GM12801 (cell line): ENCODE results near the gene CRLF1.

Source experiments
- TF ChIP-seq, protein P1 (sequence below): IDR thresholded peaks from one replicate; pipeline ENCODE4 v1.5.1; 2011; ENCODE audit warnings: control low read depth; ENCODE audit not compliant: insufficient read length; ENCODE audit errors: extremely low read depth

CRLF1 gene

GRCh38 chr19:18601875-18602274 lies 4.7 kb downstream of the CRLF1 start:
- TF ChIP-seq, protein P1, sequence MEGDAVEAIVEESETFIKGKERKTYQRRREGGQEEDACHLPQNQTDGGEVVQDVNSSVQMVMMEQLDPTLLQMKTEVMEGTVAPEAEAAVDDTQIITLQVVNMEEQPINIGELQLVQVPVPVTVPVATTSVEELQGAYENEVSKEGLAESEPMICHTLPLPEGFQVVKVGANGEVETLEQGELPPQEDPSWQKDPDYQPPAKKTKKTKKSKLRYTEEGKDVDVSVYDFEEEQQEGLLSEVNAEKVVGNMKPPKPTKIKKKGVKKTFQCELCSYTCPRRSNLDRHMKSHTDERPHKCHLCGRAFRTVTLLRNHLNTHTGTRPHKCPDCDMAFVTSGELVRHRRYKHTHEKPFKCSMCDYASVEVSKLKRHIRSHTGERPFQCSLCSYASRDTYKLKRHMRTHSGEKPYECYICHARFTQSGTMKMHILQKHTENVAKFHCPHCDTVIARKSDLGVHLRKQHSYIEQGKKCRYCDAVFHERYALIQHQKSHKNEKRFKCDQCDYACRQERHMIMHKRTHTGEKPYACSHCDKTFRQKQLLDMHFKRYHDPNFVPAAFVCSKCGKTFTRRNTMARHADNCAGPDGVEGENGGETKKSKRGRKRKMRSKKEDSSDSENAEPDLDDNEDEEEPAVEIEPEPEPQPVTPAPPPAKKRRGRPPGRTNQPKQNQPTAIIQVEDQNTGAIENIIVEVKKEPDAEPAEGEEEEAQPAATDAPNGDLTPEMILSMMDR, result no peak

GRCh38 chr19:18599485-18599884 lies 7.1 kb downstream of the CRLF1 start:
- TF ChIP-seq, protein P1, result no peak

DNA sequence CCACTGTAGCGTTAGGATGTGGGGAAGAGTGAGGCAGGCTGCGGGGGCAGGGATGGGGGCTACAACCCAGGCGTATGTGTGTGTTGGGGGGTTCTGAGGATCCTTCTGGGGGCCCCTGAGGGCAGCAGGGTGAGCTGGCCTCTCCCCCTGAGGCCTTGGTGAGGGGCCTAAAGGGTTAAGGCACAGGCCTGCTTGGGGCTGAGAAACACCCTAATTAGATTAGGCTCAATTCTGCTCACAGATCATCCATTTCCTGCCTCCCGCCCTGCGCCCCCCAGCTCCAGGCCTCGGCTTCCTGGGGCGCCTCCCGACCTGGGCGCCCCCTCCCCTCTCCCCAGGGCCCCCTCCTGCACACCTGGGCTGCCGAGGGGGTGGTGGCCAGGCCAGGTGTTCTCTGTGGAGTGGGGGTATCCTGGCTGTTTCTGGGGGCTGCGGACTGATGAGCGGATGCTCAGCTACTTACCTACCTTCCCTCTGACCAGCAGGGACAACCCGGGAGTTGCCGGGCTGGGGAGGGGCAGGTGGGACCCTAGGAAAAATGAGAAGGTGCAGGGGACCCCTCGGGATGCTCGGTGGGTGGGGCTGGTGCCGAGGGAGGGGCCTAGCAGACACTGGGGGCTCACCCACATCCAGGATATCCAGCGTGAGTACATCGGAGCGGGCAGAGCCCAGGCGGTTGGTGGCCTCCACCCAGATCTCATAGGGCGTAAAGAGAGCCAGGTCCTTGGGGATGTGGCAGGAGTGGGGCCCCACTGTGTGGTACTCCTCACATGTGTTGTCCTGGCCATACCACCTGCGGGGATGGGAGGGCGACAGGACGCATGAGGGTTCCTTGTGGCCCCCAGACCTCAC lies 8.6 kb downstream of the CRLF1 start:
- TF ChIP-seq, protein P1, result no peak

DNA sequence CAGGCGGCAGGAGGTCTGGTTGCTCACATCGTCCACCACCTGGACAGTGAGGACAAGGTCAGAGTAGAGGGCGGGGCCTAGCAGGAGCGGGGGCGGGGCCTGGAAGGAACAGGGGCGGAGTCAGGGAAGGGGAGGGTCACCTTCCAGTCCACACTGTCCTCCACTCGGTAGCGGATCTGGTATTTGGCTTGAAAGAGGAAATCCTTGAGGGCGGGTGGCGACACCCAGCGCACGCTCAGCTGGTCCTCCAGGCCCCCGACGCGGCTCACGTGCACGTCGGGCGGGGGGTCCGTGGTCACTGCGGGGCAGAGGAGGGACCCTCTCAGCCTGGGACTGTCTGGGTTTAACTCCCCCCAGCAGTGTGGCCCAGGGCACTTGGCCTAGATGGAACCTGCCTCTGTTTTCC lies 9.8 kb downstream of the CRLF1 start:
- TF ChIP-seq, protein P1, result no peak

DNA sequence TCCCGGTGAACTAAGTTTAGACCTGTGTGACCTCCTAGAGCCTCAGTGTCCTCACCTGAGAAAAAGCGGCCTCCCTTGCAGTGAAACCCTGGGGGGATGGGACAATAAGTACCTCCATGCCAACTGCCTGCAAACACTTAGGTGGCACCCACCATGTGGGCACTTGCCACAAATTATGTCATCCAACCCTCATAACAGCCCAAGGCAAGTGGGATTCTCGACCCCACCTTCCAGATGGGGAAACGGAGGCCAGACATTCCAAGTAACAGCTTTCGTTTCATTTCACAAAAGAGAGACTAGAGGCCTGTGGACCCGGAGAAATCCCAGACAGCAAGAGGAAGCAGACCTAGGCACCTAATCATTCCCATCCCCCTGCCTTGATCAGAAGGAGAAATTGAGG lies 11.1 kb downstream of the CRLF1 start:
- TF ChIP-seq, protein P1, result no peak

GRCh38 chr19:18594824-18595373 lies 11.7 kb downstream of the CRLF1 start:
- TF ChIP-seq, protein P1, result no peak

- TF ChIP-seq, protein P1, result no peak
Measured at GRCh38 chr19:18594096-18594823, 12.3 kb downstream of the CRLF1 start.
